ENCODE data around the gene PATJ. TPM values are rescaled to one million over a fixed set of nuclear protein-coding genes. Genes with fewer than 3 reads are reported as not detected.

The PATJ gene
- total RNA-seq, 1 experiment from 2014 or later: 57.9 TPM

GRCh38 chr1:62012095-62012494 is 269.8 kb downstream of the PATJ start:
- POLR2A ChIA-PET: interaction anchor here (1.2 kb wide), 1 partner anchor 24 kb away, joined by 3 read pairs; no protein-coding TSS in a partner anchor
- ATAC-seq (no peak), DNase-seq (ENCODE audit: low spot score) (no peak)
- Mint-ChIP-seq H3K27ac (no peak overlapping the region), H3K4me3 (no peak overlapping the region), H3K27me3 (ENCODE audit: low read depth) (no peaks in the 10 kb centered on the region), H3K9me3 (no peaks in the 10 kb centered on the region), H3K36me3 (peaks cover 3% of the 10 kb centered on the region; the same call in 1 of the 2 replicates), H3K4me1 (peaks cover 8% of the 10 kb centered on the region)
- CTCF ChIA-PET: interaction anchor here (0.6 to 1.6 kb wide), 2 partner anchors 60 to 206 kb away, joined by 5 read pairs; no protein-coding TSS in a partner anchor
- TF ChIP-seq FOXK1 (CRISPR knock-in tag; IDR thresholded peaks at IDR 0.05) (no peak), RELA (CRISPR knock-in tag; IDR thresholded peaks at IDR 0.05; ENCODE audit: borderline replicate concordance) (no peak), MAX (CRISPR knock-in tag; IDR thresholded peaks at IDR 0.05) (no peak)

GRCh38 chr1:62012836-62013235 is 270.6 kb downstream of the PATJ start:
- Mint-ChIP-seq H3K36me3 (peaks cover 3% of the 10 kb centered on the region; the same call in 1 of the 2 replicates), H3K4me1 (peaks cover 8% of the 10 kb centered on the region), H3K4me3 (no peak overlapping the region), H3K27ac (peak overlapping the region; percentile 57; the same call in 1 of the 2 replicates), H3K27me3 (ENCODE audit: low read depth) (no peaks in the 10 kb centered on the region), H3K9me3 (no peaks in the 10 kb centered on the region)
- POLR2A ChIA-PET: interaction anchor here (1.2 kb wide), 1 partner anchor 23 kb away, joined by 3 read pairs; no protein-coding TSS in a partner anchor
- ATAC-seq (no peak), DNase-seq (ENCODE audit: low spot score) (no peak)
- CTCF ChIA-PET: interaction anchor here (0.6 to 1.6 kb wide), 6 partner anchors 15 to 207 kb away, joined by 3 to 6 read pairs (median 4); no protein-coding TSS in a partner anchor
- TF ChIP-seq SMAD3 (CRISPR knock-in tag; IDR thresholded peaks at IDR 0.05; ENCODE audit: borderline replicate concordance) (no peak), ZNF396 (CRISPR knock-in tag; IDR thresholded peaks at IDR 0.05; ENCODE audit: borderline replicate concordance) (no peak), USF2 (CRISPR knock-in tag; IDR thresholded peaks at IDR 0.05) (no peak), STAT6 (CRISPR knock-in tag; conservative IDR thresholded peaks at IDR 0.05; ENCODE audit: low read depth) (no peak), OVOL2 (CRISPR knock-in tag; IDR thresholded peaks at IDR 0.05; ENCODE audit: borderline replicate concordance) (no peak), AFF4 (CRISPR knock-in tag; IDR thresholded peaks at IDR 0.05; ENCODE audit: borderline replicate concordance) (no peak), NFE2L1 (CRISPR knock-in tag; IDR thresholded peaks at IDR 0.05) (no peak), RELA (CRISPR knock-in tag; IDR thresholded peaks at IDR 0.05; ENCODE audit: borderline replicate concordance) (no peak), FOXP4 (CRISPR knock-in tag; IDR thresholded peaks at IDR 0.05) (no peak), HMGXB4 (CRISPR knock-in tag; IDR thresholded peaks at IDR 0.05) (no peak), ZNF671 (CRISPR knock-in tag; IDR thresholded peaks at IDR 0.05) (no peak), SP1 (CRISPR knock-in tag; conservative IDR thresholded peaks at IDR 0.05) (no peak), ESRRA (CRISPR knock-in tag; IDR thresholded peaks at IDR 0.05; ENCODE audit: borderline replicate concordance) (no peak), ZNF232 (CRISPR knock-in tag; IDR thresholded peaks at IDR 0.05) (no peak), NFYB (CRISPR knock-in tag; conservative IDR thresholded peaks at IDR 0.05; ENCODE audit: low read depth) (no peak), ZNF416 (CRISPR knock-in tag; IDR thresholded peaks at IDR 0.05) (no peak)

Measured in WTC11 (cell line).